SH-SY5Y (cell line): ENCODE data around the gene RNF11.

ENCODE experiments used
- GATA2 ChIP-seq: IDR thresholded peaks from 2 replicates; pipeline ENCODE4 v1.6.1; 2011; ENCODE audit warnings: mild to moderate bottlenecking, low read depth, low read length
- GATA3 ChIP-seq: IDR thresholded peaks from 2 replicates; pipeline ENCODE4 v1.6.1; 2011; ENCODE audit warnings: low read depth, mild to moderate bottlenecking, low read length, moderate library complexity

- TF ChIP-seq GATA2 (no peak), GATA3 (no peak)
Measured at GRCh38 chr1:51297401-51298321, 61.6 kb downstream of the RNF11 start.
